NB4 (cell line): ENCODE data around the gene AACS.

Experiments
- POLR2A ChIP-seq: IDR thresholded peaks from 2 replicates; pipeline ENCODE4 v1.6.1; 2011; ENCODE audit warnings: mild to moderate bottlenecking; ENCODE audit not compliant: insufficient read length; ENCODE audit errors: extremely low read depth
- TF ChIP-seq, protein P1 (sequence below): IDR thresholded peaks from one replicate; pipeline ENCODE4 v1.5.1; 2012; ENCODE audit warnings: low read depth, low read length

GRCh38 chr12:125129591-125130255, 64.5 kb downstream of the AACS start:
- TF ChIP-seq, protein P1, sequence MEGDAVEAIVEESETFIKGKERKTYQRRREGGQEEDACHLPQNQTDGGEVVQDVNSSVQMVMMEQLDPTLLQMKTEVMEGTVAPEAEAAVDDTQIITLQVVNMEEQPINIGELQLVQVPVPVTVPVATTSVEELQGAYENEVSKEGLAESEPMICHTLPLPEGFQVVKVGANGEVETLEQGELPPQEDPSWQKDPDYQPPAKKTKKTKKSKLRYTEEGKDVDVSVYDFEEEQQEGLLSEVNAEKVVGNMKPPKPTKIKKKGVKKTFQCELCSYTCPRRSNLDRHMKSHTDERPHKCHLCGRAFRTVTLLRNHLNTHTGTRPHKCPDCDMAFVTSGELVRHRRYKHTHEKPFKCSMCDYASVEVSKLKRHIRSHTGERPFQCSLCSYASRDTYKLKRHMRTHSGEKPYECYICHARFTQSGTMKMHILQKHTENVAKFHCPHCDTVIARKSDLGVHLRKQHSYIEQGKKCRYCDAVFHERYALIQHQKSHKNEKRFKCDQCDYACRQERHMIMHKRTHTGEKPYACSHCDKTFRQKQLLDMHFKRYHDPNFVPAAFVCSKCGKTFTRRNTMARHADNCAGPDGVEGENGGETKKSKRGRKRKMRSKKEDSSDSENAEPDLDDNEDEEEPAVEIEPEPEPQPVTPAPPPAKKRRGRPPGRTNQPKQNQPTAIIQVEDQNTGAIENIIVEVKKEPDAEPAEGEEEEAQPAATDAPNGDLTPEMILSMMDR = no peak
- TF ChIP-seq POLR2A = no peak
